ENCODE measurements around the gene AKAP5.

GRCh38 chr14:64502456-64502855 is 37.2 kb downstream of the AKAP5 start:
- TF ChIP-seq CTCF (IDR thresholded peaks at IDR 0.05) (no peak), ZFX (IDR thresholded peaks at IDR 0.05; ENCODE audit: borderline replicate concordance) (no peak)
